ENCODE data around the gene FCMR.

DNA sequence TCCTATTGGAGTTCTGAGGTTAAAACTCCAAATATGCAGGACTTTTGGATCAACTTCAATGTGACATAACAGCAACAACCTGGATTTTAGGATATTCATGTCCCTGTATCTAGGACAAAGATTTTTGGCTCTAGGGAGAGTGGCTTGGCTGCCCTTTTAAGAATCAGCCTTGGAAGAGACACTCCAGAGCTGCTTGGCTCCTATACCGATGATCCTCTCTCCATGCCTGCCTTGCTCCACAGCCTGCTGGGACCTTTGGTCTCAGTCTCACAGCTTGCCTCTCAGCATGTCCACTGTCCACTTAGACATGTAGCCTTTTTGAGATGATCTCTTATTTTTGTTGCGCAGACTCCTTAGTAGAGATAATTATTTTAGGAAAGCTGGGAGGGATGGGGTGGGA is 4.5 kb upstream of the FCMR start:
- TF ChIP-seq, protein P1, sequence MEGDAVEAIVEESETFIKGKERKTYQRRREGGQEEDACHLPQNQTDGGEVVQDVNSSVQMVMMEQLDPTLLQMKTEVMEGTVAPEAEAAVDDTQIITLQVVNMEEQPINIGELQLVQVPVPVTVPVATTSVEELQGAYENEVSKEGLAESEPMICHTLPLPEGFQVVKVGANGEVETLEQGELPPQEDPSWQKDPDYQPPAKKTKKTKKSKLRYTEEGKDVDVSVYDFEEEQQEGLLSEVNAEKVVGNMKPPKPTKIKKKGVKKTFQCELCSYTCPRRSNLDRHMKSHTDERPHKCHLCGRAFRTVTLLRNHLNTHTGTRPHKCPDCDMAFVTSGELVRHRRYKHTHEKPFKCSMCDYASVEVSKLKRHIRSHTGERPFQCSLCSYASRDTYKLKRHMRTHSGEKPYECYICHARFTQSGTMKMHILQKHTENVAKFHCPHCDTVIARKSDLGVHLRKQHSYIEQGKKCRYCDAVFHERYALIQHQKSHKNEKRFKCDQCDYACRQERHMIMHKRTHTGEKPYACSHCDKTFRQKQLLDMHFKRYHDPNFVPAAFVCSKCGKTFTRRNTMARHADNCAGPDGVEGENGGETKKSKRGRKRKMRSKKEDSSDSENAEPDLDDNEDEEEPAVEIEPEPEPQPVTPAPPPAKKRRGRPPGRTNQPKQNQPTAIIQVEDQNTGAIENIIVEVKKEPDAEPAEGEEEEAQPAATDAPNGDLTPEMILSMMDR (IDR thresholded peaks at IDR 0.05): no peak
- TF ChIP-seq POLR2A (IDR thresholded peaks at IDR 0.05; ENCODE audit: low read depth): no peak
- no peak for TF ChIP-seq EP300 (IDR thresholded peaks at IDR 0.05)
- no peak for TF ChIP-seq POLR2AphosphoS5 (IDR thresholded peaks at IDR 0.05)
